ENCODE results near the gene ABCA13. TPM values are rescaled to one million over a fixed set of nuclear protein-coding genes. Genes with fewer than 3 reads are reported as not detected.

ABCA13 gene
- total RNA-seq, 1 donor from 2014 or later = 0.60 TPM

GRCh38 chr7:48176356-48176893, 5.2 kb downstream of the ABCA13 start:
- TF ChIP-seq CTCF (conservative IDR thresholded peaks at IDR 0.05) = no peak
- DNase-seq (ENCODE audit: extremely low spot score, unreplicated experiment) = no peak
- H3K36me3 Mint-ChIP-seq = no peaks in the 10 kb centered on the region
- H3K4me3 Mint-ChIP-seq = no peak overlapping the region
- no peaks in the 10 kb centered on the region for H3K4me1 Mint-ChIP-seq (ENCODE audit: unreplicated experiment)
- H3K9me3 Mint-ChIP-seq = no peaks in the 10 kb centered on the region
- H3K27me3 Mint-ChIP-seq = no peaks in the 10 kb centered on the region
- no peak overlapping the region for H3K27ac Mint-ChIP-seq

- DNase-seq (ENCODE audit: extremely low spot score, unreplicated experiment) = no peak
- Mint-ChIP-seq H3K9me3 (no peaks in the 10 kb centered on the region), H3K36me3 (no peaks in the 10 kb centered on the region), H3K4me1 (ENCODE audit: unreplicated experiment) (no peaks in the 10 kb centered on the region), H3K4me3 (no peak overlapping the region), H3K27me3 (no peaks in the 10 kb centered on the region), H3K27ac (no peak overlapping the region)
- no peak for TF ChIP-seq CTCF (conservative IDR thresholded peaks at IDR 0.05)
These were observed 6.0 kb downstream of the ABCA13 start for GRCh38 chr7:48177271-48177670.

- H3K9me3 Mint-ChIP-seq = no peaks in the 10 kb centered on the region
- no peak overlapping the region for H3K4me3 Mint-ChIP-seq
- TF ChIP-seq CTCF (conservative IDR thresholded peaks at IDR 0.05) = no peak
- no peak overlapping the region for H3K27ac Mint-ChIP-seq
- no peaks in the 10 kb centered on the region for H3K36me3 Mint-ChIP-seq
- H3K27me3 Mint-ChIP-seq = no peaks in the 10 kb centered on the region
- H3K4me1 Mint-ChIP-seq (ENCODE audit: unreplicated experiment) = peaks cover 4% of the 10 kb centered on the region
- DNase-seq (ENCODE audit: extremely low spot score, unreplicated experiment) = no peak
These were observed 8.3 kb downstream of the ABCA13 start for GRCh38 chr7:48179496-48180030.

GRCh38 chr7:48180981-48181380, 9.7 kb downstream of the ABCA13 start:
- Mint-ChIP-seq H3K27me3 (no peaks in the 10 kb centered on the region), H3K4me3 (no peak overlapping the region), H3K9me3 (no peaks in the 10 kb centered on the region), H3K36me3 (no peaks in the 10 kb centered on the region), H3K27ac (no peak overlapping the region), H3K4me1 (ENCODE audit: unreplicated experiment) (peaks cover 4% of the 10 kb centered on the region)
- DNase-seq (ENCODE audit: extremely low spot score, unreplicated experiment) = no peak
- no peak for TF ChIP-seq CTCF (conservative IDR thresholded peaks at IDR 0.05)

- H3K27ac Mint-ChIP-seq = no peak overlapping the region
- no peak for TF ChIP-seq CTCF (conservative IDR thresholded peaks at IDR 0.05)
- no peaks in the 10 kb centered on the region for H3K27me3 Mint-ChIP-seq
These were observed 11.6 kb downstream of the ABCA13 start for GRCh38 chr7:48182718-48183369.

More at GRCh38 chr7:48182718-48183369, 11.6 kb downstream of the ABCA13 start:
- H3K36me3 Mint-ChIP-seq = no peaks in the 10 kb centered on the region
- no peak for DNase-seq (ENCODE audit: extremely low spot score, unreplicated experiment)
- no peaks in the 10 kb centered on the region for H3K9me3 Mint-ChIP-seq
- no peak overlapping the region for H3K4me3 Mint-ChIP-seq
- peaks cover 4% of the 10 kb centered on the region for H3K4me1 Mint-ChIP-seq (ENCODE audit: unreplicated experiment)

Measured in type B pancreatic cell (in vitro differentiated cells).